ENCODE results near the gene BRIP1.
"Not testable (repeated sequence)": the region's sequence is repeated elsewhere in the genome, so short reads cannot be mapped to it uniquely, and the experiment has no call there.

The BRIP1 gene

DNA sequence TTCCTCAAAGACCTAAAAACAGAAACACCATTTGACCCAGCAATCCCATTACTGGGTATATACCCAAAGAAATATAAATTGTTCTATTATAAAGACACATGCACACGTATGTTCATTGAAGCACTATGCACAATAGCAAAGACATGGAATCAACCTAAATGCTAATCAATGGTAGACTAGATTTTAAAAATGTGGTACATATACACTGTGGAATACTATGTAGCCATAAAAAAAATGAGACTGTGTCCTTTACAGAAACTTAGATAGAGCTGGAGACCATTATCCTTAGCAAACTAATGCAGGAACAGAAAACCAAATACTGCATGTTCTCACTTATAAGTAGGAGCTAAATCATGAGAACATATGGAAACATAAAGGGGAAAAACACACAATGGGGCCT lies 36.5 kb downstream of the BRIP1 start:
- not testable (repeated sequence) for DNase-seq

DNA sequence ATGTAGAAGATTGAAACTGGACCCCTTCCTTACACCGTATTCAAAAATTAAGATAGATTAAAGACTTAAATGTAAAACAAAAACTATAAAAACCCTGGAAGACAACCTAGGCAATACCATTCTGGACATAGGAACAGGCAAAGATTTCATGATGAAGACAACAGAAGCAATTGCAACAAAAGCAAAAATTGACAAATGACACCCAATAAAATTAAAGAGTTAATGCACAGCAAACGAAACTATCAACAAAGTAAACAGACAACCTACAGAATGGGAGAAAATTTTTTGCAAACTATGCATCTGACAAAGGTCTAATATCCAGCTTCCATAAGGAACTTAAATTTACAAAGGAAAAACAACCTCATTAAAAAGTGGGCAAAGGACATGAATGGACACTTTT lies 37.1 kb downstream of the BRIP1 start:
- DNase-seq = not testable (repeated sequence)

GRCh38 chr17:61825448-61826137 lies 37.7 kb downstream of the BRIP1 start:
- no peak for DNase-seq

DNA sequence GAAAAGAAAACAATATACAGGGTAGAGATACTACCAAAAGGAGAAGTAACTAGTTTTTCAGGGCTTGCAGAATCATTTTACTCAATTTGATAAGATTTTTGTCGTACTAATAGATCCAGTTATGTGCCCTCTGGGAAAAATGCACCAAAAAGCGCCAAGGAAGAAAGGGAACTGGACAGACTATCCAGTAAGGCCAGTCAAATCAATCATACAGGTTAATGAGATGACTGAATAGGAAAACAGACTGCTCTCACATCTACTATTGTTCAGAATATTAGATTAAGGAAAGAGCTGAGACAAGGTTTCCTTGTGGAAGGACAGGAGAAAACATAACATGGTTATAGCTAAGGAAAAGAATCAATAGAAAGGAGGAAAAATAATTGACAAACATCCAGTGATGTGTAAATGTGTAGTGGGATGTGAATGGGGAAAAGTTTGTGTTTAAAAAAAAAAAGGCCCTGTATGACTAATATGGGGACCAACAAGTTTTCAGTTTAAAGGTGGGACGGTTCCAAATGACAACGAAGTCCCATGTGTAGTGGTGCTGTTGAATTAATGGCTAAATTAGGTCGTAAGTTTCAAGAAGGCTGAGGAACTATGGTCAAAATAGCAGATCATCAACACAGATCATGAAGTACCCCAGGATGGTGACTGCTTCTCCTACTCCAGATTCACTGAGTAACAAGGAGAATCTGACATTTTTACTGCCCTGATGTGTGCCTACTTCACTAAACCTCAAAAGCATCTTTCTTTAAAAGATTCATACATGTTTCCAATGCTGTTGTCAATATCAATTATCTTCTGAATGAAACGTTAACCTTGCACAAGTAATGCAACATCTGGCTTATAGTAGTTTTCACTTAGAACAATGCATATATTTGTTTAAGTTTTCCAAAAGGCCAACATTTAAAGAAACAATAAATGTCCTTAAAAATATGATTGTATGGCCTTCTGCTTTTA lies 40.7 kb downstream of the BRIP1 start:
- DNase-seq = no peak

DNA sequence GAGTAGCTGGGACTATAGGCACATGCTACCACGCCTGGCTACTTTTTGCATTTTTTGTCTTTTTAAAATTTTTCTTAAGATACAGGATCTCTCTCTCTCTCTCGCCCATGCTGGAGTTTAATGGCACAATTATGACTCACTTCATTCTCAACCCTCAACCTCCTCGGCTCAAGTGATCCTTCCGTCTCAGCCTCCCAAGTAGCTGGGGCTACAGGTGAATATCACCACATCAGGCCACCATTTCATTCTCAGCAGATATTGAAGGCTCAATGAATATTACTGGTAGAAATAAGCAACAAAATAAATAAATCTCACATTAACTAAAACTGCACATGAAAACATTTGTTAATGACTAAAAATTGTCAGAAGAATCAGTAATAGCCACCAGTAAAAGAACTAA lies 41.7 kb downstream of the BRIP1 start:
- no peak for DNase-seq

DNA sequence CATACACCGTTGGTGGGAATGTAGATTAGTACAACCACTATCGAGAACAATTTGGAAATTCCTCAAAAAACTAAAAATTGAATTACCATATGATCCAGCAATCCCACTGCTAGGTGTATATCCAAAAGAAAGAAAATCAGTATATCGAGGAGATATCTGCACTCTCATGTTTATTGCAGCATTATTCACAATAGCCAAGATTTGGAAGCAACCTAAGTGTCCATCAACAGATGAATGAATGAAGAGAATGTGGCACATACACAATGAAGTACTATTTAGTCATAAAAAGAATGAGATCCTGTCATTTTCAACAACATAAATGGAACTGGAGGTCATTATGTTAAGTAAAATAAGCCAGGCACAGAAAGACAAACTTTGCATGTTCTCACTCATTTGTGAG lies 44.1 kb downstream of the BRIP1 start:
- not testable (repeated sequence) for DNase-seq

DNA sequence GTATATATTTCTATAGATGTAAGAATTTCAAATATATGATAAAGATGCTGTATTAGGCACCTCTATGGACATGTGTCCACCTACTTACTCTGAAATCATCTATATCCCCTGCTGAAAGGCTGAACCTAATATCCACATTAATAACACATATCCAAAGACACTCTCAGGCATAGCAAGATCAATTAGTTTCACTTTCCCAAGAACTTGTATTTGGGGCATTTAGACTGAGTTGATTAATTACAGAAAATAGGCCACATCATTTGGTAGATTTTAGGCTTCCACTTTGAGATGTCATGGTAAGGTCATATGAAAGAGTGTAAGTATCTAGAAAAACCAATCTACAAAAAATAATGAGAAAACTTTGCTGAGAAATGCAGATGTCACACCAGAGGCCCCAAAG lies 45.1 kb downstream of the BRIP1 start:
- DNase-seq = no peak

GRCh38 chr17:61817452-61817851 lies 45.9 kb downstream of the BRIP1 start:
- DNase-seq = no peak

- no peak for DNase-seq
Observed at GRCh38 chr17:61816538-61816937, 46.8 kb downstream of the BRIP1 start.

DNA sequence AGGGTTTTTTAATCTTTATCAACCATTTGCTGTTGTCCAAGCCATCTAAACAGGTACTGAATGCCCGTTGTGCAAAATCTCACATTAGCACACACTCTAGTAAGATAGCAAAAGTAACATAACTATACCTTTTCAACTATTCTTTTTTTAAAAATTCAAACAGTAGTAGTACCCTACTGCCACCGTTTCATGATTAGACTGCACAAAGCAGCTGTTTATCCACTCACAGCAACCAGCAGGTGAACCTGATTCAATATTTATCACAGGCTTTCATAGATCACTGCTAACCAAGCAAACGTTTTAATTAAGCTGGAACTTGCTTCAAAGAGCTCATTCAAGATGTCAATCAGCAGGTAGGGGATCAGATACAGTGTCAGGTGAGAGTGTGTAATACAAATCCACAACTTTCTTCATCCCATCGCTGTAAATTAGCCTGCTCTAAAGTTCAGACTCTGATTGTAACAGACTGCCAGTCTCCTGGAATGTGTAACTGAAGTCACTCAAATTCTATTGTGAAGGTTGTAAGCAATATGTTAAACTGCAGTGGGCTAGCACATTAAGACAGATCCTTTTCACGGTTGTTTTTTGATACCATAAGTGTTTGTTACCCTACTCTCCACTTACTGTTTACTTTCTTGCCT lies 47.3 kb downstream of the BRIP1 start:
- DNase-seq = no peak

GRCh38 chr17:61814485-61814884 lies 48.8 kb downstream of the BRIP1 start:
- DNase-seq = no peak

GRCh38 chr17:61813211-61813610 lies 50.1 kb downstream of the BRIP1 start:
- DNase-seq = no peak

DNA sequence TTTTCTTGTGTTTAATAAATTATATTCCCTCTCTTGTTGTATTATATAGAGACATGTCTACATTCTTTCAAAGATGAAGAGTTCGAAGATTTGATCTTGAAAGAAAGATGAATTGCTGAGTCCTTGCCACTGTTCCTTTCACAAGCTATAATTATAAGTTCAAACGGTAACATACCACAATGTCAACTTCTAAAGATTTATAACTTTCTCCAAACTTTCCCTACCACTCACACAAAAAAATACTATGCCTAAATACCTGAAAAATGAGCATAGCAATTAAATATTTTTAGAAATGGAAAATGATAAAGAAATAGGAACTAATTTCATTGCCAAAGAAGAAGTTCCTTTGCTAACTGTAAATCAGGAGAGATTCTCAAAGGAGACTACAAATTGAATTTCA lies 50.6 kb downstream of the BRIP1 start:
- DNase-seq = no peak

GRCh38 chr17:61809816-61810392 lies 53.4 kb downstream of the BRIP1 start:
- no peak for DNase-seq

DNA sequence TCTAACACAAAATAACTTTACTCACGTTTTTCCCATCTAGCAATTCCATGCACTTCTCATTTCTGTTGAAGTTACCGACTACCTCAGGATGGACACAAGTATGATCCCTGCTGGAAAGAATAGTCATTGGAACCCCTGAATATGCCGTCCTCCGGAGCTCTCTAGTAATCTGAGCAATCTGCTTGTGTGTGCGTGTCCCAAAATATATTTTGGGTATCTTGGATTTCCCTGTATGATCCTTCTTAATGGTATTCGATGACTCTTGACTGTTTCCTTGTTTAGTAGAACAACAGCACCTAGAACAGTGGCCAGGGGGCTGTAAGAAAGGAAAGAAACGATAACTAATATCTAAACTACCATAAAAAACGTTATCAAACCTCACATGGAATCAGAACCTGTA lies 54.9 kb downstream of the BRIP1 start:
- no peak for DNase-seq

GRCh38 chr17:61806936-61807335 lies 56.4 kb downstream of the BRIP1 start:
- no peak for DNase-seq

DNA sequence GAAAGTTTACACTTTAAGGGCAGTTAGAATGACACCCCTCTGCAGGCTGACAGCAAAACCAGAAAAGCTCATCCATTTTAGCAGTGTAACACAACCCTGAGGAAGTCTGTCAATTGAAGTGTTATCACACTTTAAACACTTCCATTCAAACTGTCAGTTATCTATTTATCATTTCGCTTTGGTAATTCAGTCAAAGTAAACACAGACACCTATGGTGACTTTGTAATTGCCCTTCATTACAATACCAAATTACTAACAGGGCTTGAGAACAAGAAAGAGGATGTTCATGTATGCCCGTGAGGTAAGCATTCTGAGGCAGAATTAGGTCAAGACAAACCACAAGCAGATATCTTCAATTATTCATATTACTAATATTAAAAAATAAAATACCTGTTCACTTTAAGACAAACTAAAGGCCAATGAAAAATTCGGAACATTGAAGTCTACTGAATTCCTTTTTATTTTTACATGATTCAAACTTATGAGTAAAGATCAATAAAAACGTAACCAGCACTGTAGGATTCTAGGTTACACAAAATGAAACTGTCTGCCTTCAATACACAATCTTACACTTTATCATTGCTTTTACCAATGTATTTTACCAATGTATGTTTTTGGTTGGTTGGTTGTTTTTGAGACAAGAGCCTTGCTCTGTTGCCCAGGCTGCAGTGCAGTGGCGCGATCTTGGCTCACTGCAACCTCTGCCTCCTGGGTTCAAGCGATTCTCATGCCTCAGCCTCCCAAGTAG lies 57.1 kb downstream of the BRIP1 start:
- no peak for DNase-seq

DNA sequence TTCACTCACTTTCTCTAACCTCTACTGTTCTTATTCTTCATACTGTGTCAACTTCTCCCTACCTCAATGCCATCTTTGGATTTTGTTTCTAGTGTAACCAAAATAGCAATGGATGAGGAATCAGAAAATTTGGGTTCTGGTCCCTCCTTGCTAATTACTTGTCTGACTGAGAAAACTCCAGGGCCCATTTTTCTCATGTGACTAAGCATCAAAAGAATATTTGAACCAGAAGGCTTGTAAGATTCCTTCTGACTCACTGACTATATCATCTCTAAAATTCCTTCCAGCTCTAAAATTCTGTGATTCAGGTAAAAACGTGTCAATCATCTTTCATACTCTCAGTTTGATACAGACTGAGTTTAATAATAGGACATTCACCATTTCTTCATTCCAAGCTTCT lies 57.9 kb downstream of the BRIP1 start:
- DNase-seq = no peak

DNA sequence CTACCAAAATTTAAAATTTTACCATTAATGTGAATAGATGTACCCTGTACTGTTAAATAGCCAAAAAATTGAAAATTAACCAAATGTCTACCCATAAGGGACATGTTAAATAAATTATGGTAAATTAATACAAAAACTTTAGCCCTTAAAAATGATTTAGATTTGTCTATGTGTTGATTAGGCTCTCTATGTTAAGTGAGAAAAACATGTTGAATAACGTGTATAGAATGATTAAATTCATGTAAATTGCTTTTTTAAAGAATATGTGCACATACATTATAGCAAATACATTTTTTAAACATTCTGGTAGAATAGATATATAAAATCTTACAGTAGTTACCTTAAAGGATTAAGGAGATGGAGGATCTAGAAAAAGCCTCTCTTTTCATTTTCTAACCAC lies 59.5 kb downstream of the BRIP1 start:
- DNase-seq = no peak

DNA sequence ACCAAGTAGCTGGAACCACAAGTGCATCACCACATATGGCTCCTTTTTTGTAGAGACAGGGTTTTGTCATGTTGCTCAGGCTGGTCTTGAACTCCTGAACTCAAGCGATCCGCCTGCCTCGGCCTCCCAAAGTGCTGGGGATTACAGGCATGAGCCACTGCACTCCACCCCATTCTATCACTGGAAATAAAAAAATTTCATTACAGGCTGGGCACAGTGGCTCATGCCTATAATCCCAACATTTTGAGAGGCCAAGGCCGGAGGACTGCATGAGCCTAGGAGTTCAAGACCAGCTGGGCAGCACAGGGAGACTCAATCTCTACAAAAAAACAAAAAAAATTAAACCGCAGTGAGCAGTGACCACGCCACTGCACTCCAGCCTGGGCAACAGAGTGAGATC lies 60.1 kb downstream of the BRIP1 start:
- no peak for DNase-seq

DNA sequence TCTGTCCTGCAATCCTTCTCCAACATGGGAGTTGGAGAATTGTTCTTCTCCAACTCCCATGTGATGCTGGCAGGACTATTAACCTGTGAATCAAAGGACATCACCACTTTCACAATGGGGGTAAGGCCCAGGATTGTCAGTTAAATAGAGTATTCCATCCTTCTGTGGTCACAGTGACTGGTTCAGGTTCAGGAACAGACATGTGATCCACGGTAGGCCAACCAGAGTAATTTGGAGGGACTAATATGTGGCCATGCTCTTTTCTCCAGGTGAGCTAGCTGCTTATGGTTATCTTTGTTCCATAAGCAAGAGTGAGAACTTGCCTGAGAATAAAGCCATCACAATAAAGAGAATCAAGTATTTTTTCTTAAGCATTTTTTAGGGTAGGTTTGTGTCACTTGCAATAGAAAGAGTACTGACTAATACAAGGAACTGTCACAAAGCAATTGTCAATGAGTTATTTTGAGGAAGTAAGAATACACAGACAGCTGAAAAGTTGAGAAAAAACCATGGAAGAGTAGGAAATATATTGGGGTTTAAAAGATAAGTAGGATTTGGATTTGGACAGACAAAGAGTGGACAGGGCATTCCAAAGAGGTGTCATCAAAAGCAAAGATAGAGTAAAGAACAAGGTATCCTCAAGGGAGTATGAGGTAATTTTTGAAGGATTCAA lies 63.4 kb downstream of the BRIP1 start:
- DNase-seq = no peak

GRCh38 chr17:61797283-61797682 lies 66.0 kb downstream of the BRIP1 start:
- DNase-seq = no peak

Measured in stimulated activated CD4-positive, alpha-beta T cell treated with anti-CD3 and anti-CD28 coated beads, Interleukin-4, amount 100 ng/mL, for 4 hours (primary cell).